CD4-positive, alpha-beta memory T cell (primary cell): ENCODE measurements around the gene ARHGDIA. TPM values are rescaled to one million over a fixed set of nuclear protein-coding genes. Genes with fewer than 3 reads are reported as not detected.
A peak's percentile ranks its signal among the peaks of the same experiment; 100 is the strongest.

ENCODE experiments used
- CTCF ChIA-PET: fragments of 350-600 bp; sonication (Branson Sonifier 250); formaldehyde crosslinking; loops from one replicate; lab custom pipeline; 2021; ENCODE audit warnings: inconsistent platforms; ENCODE audit not compliant: partially characterized antibody; lab: Charles Lee
- POLR2A ChIA-PET: fragments of 350-600 bp; sonication (Branson Sonifier 250); formaldehyde crosslinking; loops from one replicate; lab custom pipeline; 2021; ENCODE audit not compliant: partially characterized antibody; lab: Charles Lee
- DNase-seq, 5 donors: peaks; one replicate each; pipeline versions ENCODE4 v3.0.0 to v3.0.0-alpha.2; 2020 to 2022; ENCODE audit warnings: mixed read lengths in 1 of 5
- H3K27ac ChIP-seq: one replicate; pipeline ENCODE4 v1.7.0; 2013; ENCODE audit warnings: low read depth, low read length
- H3K27me3 ChIP-seq: 2 replicates; pipeline ENCODE4 v1.7.0; 2013; ENCODE audit warnings: mild to moderate bottlenecking, low read length, moderate library complexity; ENCODE audit not compliant: insufficient read depth
- H3K36me3 ChIP-seq: 2 replicates; pipeline ENCODE4 v1.7.0; 2013; ENCODE audit warnings: mild to moderate bottlenecking, low read length, moderate library complexity; ENCODE audit not compliant: insufficient read depth
- H3K4me1 ChIP-seq: 2 replicates; pipeline ENCODE4 v1.7.0; 2013; ENCODE audit warnings: mild to moderate bottlenecking, low read length, moderate library complexity; ENCODE audit not compliant: insufficient read depth
- H3K4me3 ChIP-seq, 2 donors: one replicate each; pipeline ENCODE4 v1.7.0; 2013; ENCODE audit warnings: low read length in 2 of 2, mild to moderate bottlenecking in 1 of 2
- H3K9me3 ChIP-seq, 2 donors: one replicate each; pipeline ENCODE4 v1.7.0; 2013; ENCODE audit warnings: low read length in 2 of 2, control low read depth in 1 of 2; ENCODE audit not compliant: control insufficient read depth in 1 of 2
- H3K27ac Mint-ChIP-seq, 7 donors: one replicate each; pipeline ENCODE4 v1.8.0; 2020 to 2021; ENCODE audit warnings: mixed read lengths in 7 of 7, mild to moderate bottlenecking in 6 of 7, inconsistent platforms in 3 of 7, moderate library complexity in 3 of 7
- H3K27me3 Mint-ChIP-seq, 2 donors: one replicate each; pipeline ENCODE4 v1.8.0; 2020 to 2021; ENCODE audit warnings: mixed read lengths in 2 of 2
- H3K36me3 Mint-ChIP-seq, 2 donors: one replicate each; pipeline ENCODE4 v1.8.0; 2020 to 2021; ENCODE audit warnings: mixed read lengths in 2 of 2, inconsistent platforms in 1 of 2, mild to moderate bottlenecking in 1 of 2
- H3K4me1 Mint-ChIP-seq, 4 donors: one replicate each; pipeline ENCODE4 v1.8.0; 2020 to 2021; ENCODE audit warnings: mixed read lengths in 4 of 4, mild to moderate bottlenecking in 1 of 4
- H3K4me3 Mint-ChIP-seq, 8 donors: one replicate each; pipeline ENCODE4 v1.8.0; 2020 to 2021; ENCODE audit warnings: mixed read lengths in 8 of 8, mild to moderate bottlenecking in 7 of 8, moderate library complexity in 6 of 8, inconsistent platforms in 3 of 8
- H3K9me3 Mint-ChIP-seq, 8 donors: one replicate each; pipeline ENCODE4 v1.8.0; 2020 to 2021; ENCODE audit warnings: mixed read lengths in 8 of 8, mild to moderate bottlenecking in 5 of 8, inconsistent platforms in 3 of 8, moderate library complexity in 1 of 8
- intact Hi-C: fragments of 100-400 bp; cut with micrococcal nuclease; formaldehyde crosslinking; loops from one replicate; pipeline ENCODE4 v1.15.1; 2023
- polyA plus RNA-seq, 2 donors: library from polyadenylated mRNA; unstranded; fragments of 300-500 nt; fragmentation: Illumina TruSeq; gene quantifications; one replicate each; pipeline ENCODE4 v1.2.3, GENCODE V29; 2021
- total RNA-seq, 2 experiments: library from RNA; stranded (reverse); gene quantifications; one replicate each; pipeline ENCODE4 v1.2.3, GENCODE V29; 2021

The ARHGDIA gene
- total and polyA plus RNA-seq, 4 experiments from 2014 or later, result 84.8 to 382 (median 292) TPM

GRCh38 chr17:81902023-81902652, 31.0 kb upstream of the ARHGDIA start, which contains the start of gene NPB:
Gene NPB, plus strand, starts transcription at chr17:81902238. Its CDS starts 40 bp downstream, at chr17:81902278.
- peak in 1 of 5 donors; percentile 27 for DNase-seq

GRCh38 chr17:81901167-81902022, 30.3 kb upstream of the ARHGDIA start:
- Histone ChIP-seq H3K27me3 (peaks cover 4% of the 10 kb centered on the region), H3K27ac (no peak overlapping the region), H3K9me3 (no peaks in the 10 kb centered on the region), H3K4me3 (no peak overlapping the region), H3K4me1 (peaks cover 7% of the 10 kb centered on the region), H3K36me3 (peaks cover 17% of the 10 kb centered on the region)
- peak in 1 of 5 donors; percentile 14 for DNase-seq
- ChIA-PET POLR2A (interaction anchor here (0.6 to 1.5 kb wide), 5 partner anchors 9 to 47 kb away, joined by 3 to 5 read pairs (median 4); partner anchors contain the start of genes PCYT2 and SIRT7), CTCF (no interaction called here)
- intact Hi-C loops, result no loop called here
- H3K4me1 Mint-ChIP-seq, result peaks cover 2 to 10% (median 7%) of the 10 kb centered on the region in 4 donors
- H3K27me3 Mint-ChIP-seq, result peaks cover 6% of the 10 kb centered on the region in 2 donors
- no peaks in the 10 kb centered on the region for H3K9me3 Mint-ChIP-seq
- peak overlapping the region in 7 of 8 donors; percentile 10 to 78 (median 41) for H3K4me3 Mint-ChIP-seq
- peaks cover 20 to 21% of the 10 kb centered on the region in 2 donors for H3K36me3 Mint-ChIP-seq
- H3K27ac Mint-ChIP-seq, result peak overlapping the region in 2 of 7 donors; percentile 22 to 42

More at GRCh38 chr17:81902023-81902652, 31.0 kb upstream of the ARHGDIA start, which contains the start of gene NPB:
- H3K4me1 Mint-ChIP-seq, result peaks cover 2 to 10% (median 7%) of the 10 kb centered on the region in 4 donors
- H3K9me3 Mint-ChIP-seq, result no peaks in the 10 kb centered on the region
- Histone ChIP-seq H3K36me3 (peaks cover 22% of the 10 kb centered on the region), H3K27ac (no peak within 1 kb of the TSS), H3K9me3 (no peaks in the 10 kb centered on the region), H3K4me1 (peaks cover 7% of the 10 kb centered on the region), H3K27me3 (peaks cover 4% of the 10 kb centered on the region), H3K4me3 (no peak within 1 kb of the TSS)
- peak within 1 kb of the TSS in 3 of 8 donors; percentile 2 to 51 (median 10) for H3K4me3 Mint-ChIP-seq
- intact Hi-C loops, result no loop called here
- peaks cover 6% of the 10 kb centered on the region in 2 donors for H3K27me3 Mint-ChIP-seq
- CTCF ChIA-PET, result no interaction called here
- POLR2A ChIA-PET, result interaction anchor here (0.7 to 1.5 kb wide), 4 partner anchors 8 to 35 kb away, joined by 3 to 5 read pairs (median 4); partner anchors contain the start of genes PCYT2 and SIRT7
- H3K27ac Mint-ChIP-seq, result peak within 1 kb of the TSS in 2 of 7 donors; percentile 22 to 42
- H3K36me3 Mint-ChIP-seq, result peaks cover 18 to 21% of the 10 kb centered on the region in 2 donors

- H3K4me3 ChIP-seq, result no peak overlapping the region
- no peak overlapping the region for H3K27ac ChIP-seq
- H3K36me3 ChIP-seq, result peaks cover 16% of the 10 kb centered on the region
- no peaks in the 10 kb centered on the region for H3K9me3 ChIP-seq
- CTCF ChIA-PET, result no interaction called here
- intact Hi-C loops, result no loop called here
- peaks cover 4% of the 10 kb centered on the region for H3K27me3 ChIP-seq
- peaks cover 22 to 26% of the 10 kb centered on the region in 2 donors for H3K36me3 Mint-ChIP-seq
- H3K4me1 Mint-ChIP-seq, result peaks cover 2 to 10% (median 7%) of the 10 kb centered on the region in 4 donors
- H3K4me3 Mint-ChIP-seq, result no peak overlapping the region
- no peaks in the 10 kb centered on the region for H3K9me3 Mint-ChIP-seq
- peak in 1 of 5 donors; percentile 29 for DNase-seq
- H3K27me3 Mint-ChIP-seq, result peaks cover 6% of the 10 kb centered on the region in 2 donors
- H3K27ac Mint-ChIP-seq, result peak overlapping the region in 1 of 7 donors; percentile 42
- peaks cover 7% of the 10 kb centered on the region for H3K4me1 ChIP-seq
- POLR2A ChIA-PET, result interaction anchor here (0.6 to 1.4 kb wide), 2 partner anchors 10 to 45 kb away, joined by 3 to 5 read pairs; partner anchors contain the start of gene PCYT2
These were observed 29.2 kb upstream of the ARHGDIA start for GRCh38 chr17:81900181-81900820.

GRCh38 chr17:81899514-81900166, 28.5 kb upstream of the ARHGDIA start:
- H3K27me3 Mint-ChIP-seq, result peaks cover 6% of the 10 kb centered on the region in 2 donors
- no peaks in the 10 kb centered on the region for H3K9me3 ChIP-seq
- H3K36me3 Mint-ChIP-seq, result peaks cover 24 to 29% of the 10 kb centered on the region in 2 donors
- H3K27me3 ChIP-seq, result peaks cover 4% of the 10 kb centered on the region
- H3K9me3 Mint-ChIP-seq, result no peaks in the 10 kb centered on the region
- CTCF ChIA-PET, result no interaction called here
- POLR2A ChIA-PET, result no interaction called here
- peak in 1 of 5 donors; percentile 25 for DNase-seq
- H3K27ac ChIP-seq, result no peak overlapping the region
- peaks cover 19% of the 10 kb centered on the region for H3K36me3 ChIP-seq
- intact Hi-C loops, result no loop called here
- peaks cover 2 to 10% (median 7%) of the 10 kb centered on the region in 4 donors for H3K4me1 Mint-ChIP-seq
- no peak overlapping the region for H3K4me3 ChIP-seq
- H3K4me3 Mint-ChIP-seq, result no peak overlapping the region
- H3K4me1 ChIP-seq, result peaks cover 7% of the 10 kb centered on the region
- H3K27ac Mint-ChIP-seq, result no peak overlapping the region

- peaks cover 19% of the 10 kb centered on the region for H3K36me3 ChIP-seq
These were observed 27.7 kb upstream of the ARHGDIA start for GRCh38 chr17:81898885-81899284.

GRCh38 chr17:81898029-81898866, 27.1 kb upstream of the ARHGDIA start:
- no peaks in the 10 kb centered on the region for H3K9me3 Mint-ChIP-seq
- no peak overlapping the region for H3K27ac Mint-ChIP-seq
- CTCF ChIA-PET, result no interaction called here

More at GRCh38 chr17:81898885-81899284, 27.7 kb upstream of the ARHGDIA start:
- intact Hi-C loops, result no loop called here
- DNase-seq, result peak in 1 of 5 donors; percentile 10
- Mint-ChIP-seq H3K4me3 (no peak overlapping the region), H3K4me1 (peaks cover 2 to 10% (median 7%) of the 10 kb centered on the region in 4 donors), H3K36me3 (peaks cover 24 to 29% of the 10 kb centered on the region in 2 donors), H3K27ac (no peak overlapping the region), H3K9me3 (no peaks in the 10 kb centered on the region), H3K27me3 (peaks cover 6% of the 10 kb centered on the region in 2 donors)
- ChIA-PET CTCF (no interaction called here), POLR2A (no interaction called here)
- Histone ChIP-seq H3K4me3 (no peak overlapping the region), H3K27me3 (peaks cover 4% of the 10 kb centered on the region), H3K27ac (no peak overlapping the region), H3K9me3 (no peaks in the 10 kb centered on the region), H3K4me1 (peaks cover 7% of the 10 kb centered on the region)

More at GRCh38 chr17:81898029-81898866, 27.1 kb upstream of the ARHGDIA start:
- Mint-ChIP-seq H3K4me1 (peaks cover 2 to 10% (median 7%) of the 10 kb centered on the region in 4 donors), H3K27me3 (peaks cover 6% of the 10 kb centered on the region in 2 donors), H3K4me3 (no peak overlapping the region), H3K36me3 (peaks cover 26 to 29% of the 10 kb centered on the region in 2 donors)
- Histone ChIP-seq H3K4me1 (peaks cover 7% of the 10 kb centered on the region), H3K27me3 (peaks cover 4% of the 10 kb centered on the region), H3K4me3 (no peak overlapping the region), H3K27ac (no peak overlapping the region), H3K9me3 (no peaks in the 10 kb centered on the region), H3K36me3 (peaks cover 19% of the 10 kb centered on the region)
- POLR2A ChIA-PET, result interaction anchor here (2.7 kb wide), 1 partner anchor 19 kb away, joined by 8 read pairs; the partner anchor contains the start of gene SIRT7
- peak in 1 of 5 donors; percentile 9 for DNase-seq
- intact Hi-C loops, result no loop called here
